ENCODE measurements around the gene IFNL4.
"Not testable (repeated sequence)": the region's sequence is repeated elsewhere in the genome, so short reads cannot be mapped to it uniquely, and the experiment has no call there.

IFNL4 gene

DNA sequence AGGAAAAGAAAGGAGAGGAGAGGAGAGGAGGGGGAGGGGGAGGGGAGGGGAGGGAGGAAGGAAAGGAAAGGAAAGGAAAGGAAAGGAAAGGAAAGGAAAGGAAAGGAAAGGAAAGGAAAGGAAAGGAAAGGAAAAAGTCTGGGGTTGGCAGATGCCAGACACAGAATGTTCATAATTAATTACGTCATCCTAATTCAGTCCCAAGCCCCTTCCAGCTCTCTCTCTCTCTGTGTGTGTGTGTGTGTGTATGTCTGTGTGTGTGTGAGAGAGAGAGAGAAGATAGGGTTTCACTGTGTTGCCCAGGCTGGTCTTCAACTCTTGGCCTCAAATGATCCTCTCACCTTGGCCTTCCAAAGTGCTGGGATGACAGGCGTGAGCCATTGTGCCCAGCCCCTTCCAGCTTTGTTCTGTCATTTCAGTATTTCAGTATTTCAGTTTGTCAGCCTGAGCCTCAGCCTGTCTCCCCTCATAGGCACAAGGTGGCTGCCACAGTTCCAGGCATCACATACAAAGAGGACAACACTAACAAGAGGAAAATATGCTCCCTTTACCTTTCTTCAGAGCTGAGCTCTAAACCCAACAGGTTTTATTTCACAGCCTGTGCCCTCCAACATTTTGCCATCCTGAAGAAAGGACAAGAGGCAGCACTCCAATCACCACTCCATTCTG lies 18.4 kb downstream of the IFNL4 start:
- in situ Hi-C loops (cut with HindIII; ENCODE audit: low pct_unique_long_range_greater_than_20kb, low sequenced_read_pairs): no loop called here
- TF ChIP-seq JUND (IDR thresholded peaks at IDR 0.05; ENCODE audit: low read depth): no peak
- DNase-seq (ENCODE audit: low read depth in 1 of 2, low spot score in 1 of 2): no peak

DNA sequence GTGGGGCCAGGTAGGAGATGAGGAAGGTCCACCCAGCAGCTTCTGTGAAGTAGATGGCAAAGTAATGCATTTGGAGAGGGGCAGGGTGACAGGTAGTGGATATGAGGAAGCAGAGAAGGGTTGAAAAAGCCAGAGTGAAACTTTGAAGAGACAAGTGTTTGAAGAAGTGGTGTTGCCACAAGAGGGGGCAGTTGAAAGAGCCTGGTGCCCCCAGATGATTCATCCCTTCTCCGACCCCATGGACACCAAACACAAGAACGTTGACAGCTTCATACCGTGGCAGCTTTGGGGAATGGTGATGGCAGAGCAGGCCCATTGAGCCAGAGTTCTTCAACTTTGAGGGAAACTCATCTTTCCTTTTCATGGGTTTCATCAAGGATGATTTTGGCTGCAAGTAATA lies 23.7 kb downstream of the IFNL4 start:
- no peak for DNase-seq (ENCODE audit: low read depth in 1 of 2, low spot score in 1 of 2)
- TF ChIP-seq JUND (IDR thresholded peaks at IDR 0.05; ENCODE audit: low read depth): no peak
- in situ Hi-C loops (cut with HindIII; ENCODE audit: low pct_unique_long_range_greater_than_20kb, low sequenced_read_pairs): no loop called here

DNA sequence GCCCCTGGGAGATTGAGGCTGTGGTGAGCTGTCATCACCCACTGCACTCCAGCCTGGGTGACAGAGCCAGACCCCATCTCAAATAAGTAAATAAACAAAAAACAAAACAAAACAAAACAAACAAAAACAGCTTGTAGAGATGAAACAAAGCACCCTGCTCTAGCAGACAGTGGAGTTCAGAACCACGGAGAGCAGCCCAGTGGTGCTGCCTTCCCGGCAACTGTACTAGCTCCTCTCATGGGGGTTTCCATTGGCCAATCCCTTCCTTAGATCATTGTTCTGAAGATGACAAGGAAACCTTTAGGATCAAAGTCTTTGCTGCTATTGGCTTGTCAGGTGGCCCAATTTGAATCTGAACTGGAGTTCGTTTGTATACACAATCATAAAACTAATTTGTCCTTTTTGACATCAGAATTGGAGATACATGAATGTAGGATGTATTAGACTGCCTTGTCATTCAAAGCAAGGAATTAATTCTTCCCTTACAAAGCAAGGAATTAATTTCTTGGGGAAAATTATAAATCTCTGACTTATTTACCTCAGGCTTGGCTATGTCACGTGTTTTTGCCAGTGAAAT lies 24.9 kb downstream of the IFNL4 start:
- in situ Hi-C loops (cut with HindIII; ENCODE audit: low pct_unique_long_range_greater_than_20kb, low sequenced_read_pairs): no loop called here
- DNase-seq (ENCODE audit: low read depth in 1 of 2, low spot score in 1 of 2): peak; percentile 58 to 64
- TF ChIP-seq JUND (IDR thresholded peaks at IDR 0.05; ENCODE audit: low read depth): no peak

DNA sequence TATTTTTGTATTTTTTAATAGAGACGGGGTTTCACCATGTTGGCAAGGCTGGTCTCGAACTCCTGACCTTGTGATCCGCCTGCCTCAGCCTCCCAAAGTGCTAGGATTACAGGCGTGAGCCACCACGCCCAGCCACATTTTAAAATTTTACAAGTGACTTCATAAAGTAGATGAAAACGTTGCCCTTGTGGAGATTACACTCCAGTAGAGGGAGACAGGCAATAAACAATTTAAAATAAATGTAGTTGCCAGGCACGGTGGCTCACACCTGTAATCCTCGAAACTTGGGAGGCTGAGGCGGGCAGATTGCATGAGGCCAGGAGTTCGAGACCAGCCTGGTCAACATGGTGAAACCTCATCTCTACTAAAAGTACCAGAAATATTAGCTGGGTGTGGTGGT lies 29.5 kb downstream of the IFNL4 start:
- peak in 1 of 2 experiments; percentile 23 for DNase-seq (ENCODE audit: low read depth in 1 of 2, low spot score in 1 of 2)
- in situ Hi-C loops (cut with HindIII; ENCODE audit: low pct_unique_long_range_greater_than_20kb, low sequenced_read_pairs): not testable (repeated sequence)

DNA sequence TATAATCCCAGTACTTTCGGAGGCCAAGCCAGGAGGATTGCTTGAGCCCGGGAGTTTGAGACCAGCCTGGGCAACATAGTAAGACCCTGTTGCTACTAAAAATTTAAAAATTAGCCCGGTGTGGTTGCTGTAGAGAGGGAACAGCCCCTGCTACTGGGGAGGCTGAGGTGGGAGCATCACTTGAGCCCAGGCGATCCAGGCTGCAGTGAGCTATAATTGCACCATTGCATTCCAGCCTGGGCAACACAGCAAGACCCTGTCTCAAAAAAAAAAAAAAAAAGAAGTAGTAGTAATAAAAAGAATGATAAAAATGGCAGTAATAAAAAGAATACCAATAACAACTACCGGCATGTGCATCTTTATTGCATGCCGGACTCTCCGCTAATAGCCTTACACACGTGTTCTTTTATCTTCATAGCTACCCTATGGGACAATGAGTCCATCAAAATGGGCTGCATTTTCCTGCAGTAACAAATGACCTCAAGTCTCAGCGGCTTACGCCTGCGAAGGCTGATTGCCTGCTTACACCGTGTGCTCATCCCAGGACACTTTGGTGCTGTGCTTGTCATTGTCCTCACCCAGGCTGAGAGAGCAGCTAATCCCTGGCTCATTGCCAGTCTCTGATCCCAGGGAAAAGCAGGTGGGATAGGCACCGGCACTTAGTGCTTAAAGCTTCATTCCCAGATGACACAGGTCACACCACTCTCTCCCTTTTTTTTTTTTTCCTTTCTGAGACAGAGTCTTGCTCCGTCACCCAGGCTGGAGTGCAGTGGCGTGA lies 30.2 kb downstream of the IFNL4 start:
- TF ChIP-seq JUND (IDR thresholded peaks at IDR 0.05; ENCODE audit: low read depth): no peak
- in situ Hi-C loops (cut with HindIII; ENCODE audit: low pct_unique_long_range_greater_than_20kb, low sequenced_read_pairs): no loop called here
- DNase-seq (ENCODE audit: low read depth in 1 of 2, low spot score in 1 of 2): no peak

DNA sequence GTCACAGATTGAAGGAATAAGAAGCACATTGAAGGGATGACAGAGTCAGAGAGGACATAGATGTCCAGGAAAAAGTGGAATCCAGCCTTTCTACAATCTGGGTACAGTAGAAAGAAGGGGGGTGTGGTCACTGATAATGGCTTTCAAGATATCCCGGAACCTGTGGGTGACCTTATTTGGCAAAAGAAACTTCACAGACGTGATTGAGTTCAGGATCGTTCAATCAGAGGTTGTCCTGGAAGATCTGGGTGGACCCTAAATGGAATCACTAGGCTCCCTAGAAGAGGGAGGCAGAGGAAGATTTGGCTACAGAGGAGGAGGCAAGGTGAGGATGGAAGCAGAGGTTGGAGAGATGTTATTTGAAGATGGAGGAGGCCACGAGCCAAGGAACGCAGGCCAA lies 31.6 kb downstream of the IFNL4 start:
- DNase-seq (ENCODE audit: low read depth in 1 of 2, low spot score in 1 of 2): no peak
- in situ Hi-C loops (cut with HindIII; ENCODE audit: low pct_unique_long_range_greater_than_20kb, low sequenced_read_pairs): no loop called here

DNA sequence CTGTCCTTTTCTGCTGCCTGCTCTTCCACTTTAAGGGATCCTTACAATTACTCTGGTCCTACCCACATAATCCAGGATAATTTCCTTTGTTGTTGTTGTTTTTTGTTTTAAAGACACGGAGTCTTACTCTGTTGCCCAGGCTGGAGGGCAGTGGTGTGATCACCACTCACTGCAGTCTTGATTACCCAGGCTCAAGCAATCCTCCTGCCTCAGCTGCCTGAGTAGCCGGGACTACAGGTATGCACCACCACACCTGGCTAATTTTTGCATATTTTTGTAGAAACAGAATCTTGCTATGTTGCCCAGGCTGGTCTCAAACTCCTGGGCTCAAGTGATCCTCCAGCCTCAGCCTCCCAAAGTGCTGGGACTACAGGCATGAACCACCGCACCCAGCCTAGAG lies 33.3 kb downstream of the IFNL4 start:
- in situ Hi-C loops (cut with HindIII; ENCODE audit: low pct_unique_long_range_greater_than_20kb, low sequenced_read_pairs): not testable (repeated sequence)

More for the DNA sequence above, 31.6 kb downstream of the IFNL4 start:
- TF ChIP-seq JUND (IDR thresholded peaks at IDR 0.05; ENCODE audit: low read depth): no peak

DNA sequence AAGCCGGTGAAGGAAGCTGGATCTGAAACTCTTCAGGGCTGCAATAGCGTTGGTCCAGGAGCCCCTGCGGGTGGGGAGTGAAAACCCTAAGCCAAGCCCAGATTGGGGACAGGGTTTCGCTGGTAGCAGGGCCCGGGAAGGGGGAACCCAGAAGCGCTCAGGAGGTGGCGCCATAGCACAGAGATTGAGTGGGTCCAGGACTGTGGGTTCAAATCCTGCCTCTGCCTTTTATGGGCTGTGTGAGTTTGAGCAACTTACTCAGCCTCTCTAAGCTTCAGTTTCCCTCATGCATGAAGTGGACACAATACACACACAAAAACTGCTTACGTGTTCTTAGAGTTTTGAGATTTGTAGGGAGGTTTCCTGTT lies 36.3 kb downstream of the IFNL4 start:
- no peak for TF ChIP-seq JUND (IDR thresholded peaks at IDR 0.05; ENCODE audit: low read depth)
- DNase-seq (ENCODE audit: low read depth in 1 of 2, low spot score in 1 of 2): no peak
- in situ Hi-C loops (cut with HindIII; ENCODE audit: low pct_unique_long_range_greater_than_20kb, low sequenced_read_pairs): no loop called here

More for the DNA sequence above, 33.3 kb downstream of the IFNL4 start:
- not testable (repeated sequence) for DNase-seq (ENCODE audit: low read depth in 1 of 2, low spot score in 1 of 2)

DNA sequence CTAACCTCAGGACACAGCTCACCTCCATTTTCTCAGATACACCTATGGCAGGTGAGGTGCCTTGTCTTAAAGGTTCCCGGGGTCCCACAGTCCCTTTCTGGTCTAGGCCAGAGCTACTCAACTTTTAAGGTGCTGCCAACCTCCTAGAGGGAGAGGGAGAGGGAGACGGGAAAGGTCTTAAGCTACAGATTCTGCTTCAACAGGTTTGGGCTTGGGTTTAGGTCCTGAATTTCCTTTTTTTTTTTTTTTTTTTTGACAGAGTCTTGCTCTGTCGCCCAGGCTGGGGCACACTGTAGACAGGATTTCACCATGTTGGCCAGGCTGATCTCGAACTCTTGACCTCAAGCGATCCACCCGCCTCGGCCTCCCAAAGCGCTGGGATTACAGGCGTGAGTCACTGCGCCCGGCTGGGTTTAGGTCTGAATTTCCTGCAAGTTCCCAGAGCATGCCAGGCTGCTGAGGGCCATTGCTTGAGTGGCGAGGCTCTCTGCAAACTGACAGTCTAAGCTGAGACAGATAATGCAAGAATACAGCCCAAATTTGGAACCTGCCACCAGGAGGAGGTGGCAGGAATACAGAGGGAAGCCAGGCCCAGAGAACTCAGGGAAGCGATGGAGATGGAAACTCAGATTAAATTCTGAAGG lies 36.8 kb downstream of the IFNL4 start:
- in situ Hi-C loops (cut with HindIII; ENCODE audit: low pct_unique_long_range_greater_than_20kb, low sequenced_read_pairs): no loop called here
- DNase-seq (ENCODE audit: low read depth in 1 of 2, low spot score in 1 of 2): no peak
- TF ChIP-seq JUND (IDR thresholded peaks at IDR 0.05; ENCODE audit: low read depth): no peak

DNA sequence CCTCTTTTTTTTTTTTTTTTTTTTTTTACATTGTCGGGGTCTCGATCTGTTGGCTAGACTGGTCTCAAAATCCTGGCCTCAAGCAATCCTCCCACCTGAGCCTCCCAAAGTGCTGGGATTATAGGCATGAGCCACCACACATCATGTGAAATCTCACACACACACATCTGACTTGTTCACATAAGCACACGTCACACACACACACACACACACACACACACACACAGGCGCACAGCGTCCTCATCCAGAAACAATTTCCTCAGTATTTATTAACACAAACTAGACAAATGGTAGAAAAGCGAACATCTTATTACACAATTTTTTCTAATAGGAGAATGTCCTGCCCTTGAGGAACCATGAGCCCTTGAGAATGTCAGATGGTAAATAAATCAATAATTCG lies 39.5 kb downstream of the IFNL4 start:
- no peak for TF ChIP-seq JUND (IDR thresholded peaks at IDR 0.05; ENCODE audit: low read depth)
- DNase-seq (ENCODE audit: low read depth in 1 of 2, low spot score in 1 of 2): no peak
- in situ Hi-C loops (cut with HindIII; ENCODE audit: low pct_unique_long_range_greater_than_20kb, low sequenced_read_pairs): no loop called here

DNA sequence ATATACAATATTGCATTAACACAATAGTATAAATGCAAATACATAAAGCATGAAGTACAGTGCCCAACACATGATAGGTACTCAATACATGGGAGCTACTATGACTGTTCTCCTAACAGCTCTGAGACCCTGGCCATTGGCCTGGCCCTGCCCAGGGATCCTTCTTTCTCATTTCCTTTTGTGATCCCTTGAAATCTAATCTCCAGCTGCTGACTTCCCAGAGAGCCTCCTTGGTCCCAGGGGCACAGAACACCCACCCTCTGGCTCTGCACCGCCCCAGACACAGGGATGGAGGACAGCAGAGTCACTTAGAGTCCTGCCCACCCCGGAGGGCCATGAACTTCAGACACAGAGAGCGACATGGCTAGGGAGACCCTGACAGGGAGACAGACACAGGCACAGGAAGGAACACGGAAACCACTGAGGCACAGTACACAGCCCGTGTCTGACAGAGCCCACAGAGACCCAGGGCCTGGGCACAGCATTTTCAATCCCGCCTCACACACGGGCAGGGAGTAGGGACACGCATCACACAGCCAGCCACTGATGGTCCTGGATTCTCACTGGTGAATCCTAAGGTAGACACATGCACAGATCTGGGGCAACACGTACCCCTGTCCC lies 40.4 kb downstream of the IFNL4 start:
- TF ChIP-seq JUND (IDR thresholded peaks at IDR 0.05; ENCODE audit: low read depth): no peak
- no peak for DNase-seq (ENCODE audit: low read depth in 1 of 2, low spot score in 1 of 2)

DNA sequence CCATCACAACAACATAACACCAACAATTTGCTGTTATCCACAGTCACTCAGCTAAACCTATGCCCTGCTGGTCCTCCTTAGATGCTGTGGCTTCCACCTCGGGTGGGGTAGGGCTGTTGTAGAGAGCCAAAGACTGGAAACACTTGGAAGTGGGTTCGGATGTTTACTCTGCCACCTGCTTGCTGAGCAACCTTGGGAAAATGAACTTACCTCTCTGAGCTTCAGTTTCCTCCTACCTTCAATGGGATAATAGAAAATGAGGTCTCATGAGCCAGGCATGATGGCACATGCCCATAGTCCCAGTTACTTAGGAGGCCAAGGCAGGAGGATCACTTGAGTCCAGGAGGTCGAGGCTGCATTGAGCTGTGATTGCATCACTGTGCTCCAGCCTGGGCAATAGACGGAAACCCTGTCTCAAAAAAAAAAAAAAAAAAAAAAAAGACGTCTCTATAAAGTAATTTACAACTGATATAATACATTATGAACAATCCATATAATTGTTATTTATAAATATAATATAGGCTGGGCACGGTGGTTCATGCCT lies 41.3 kb downstream of the IFNL4 start:
- in situ Hi-C loops (cut with HindIII; ENCODE audit: low pct_unique_long_range_greater_than_20kb, low sequenced_read_pairs): no loop called here

More for the DNA sequence above, 40.4 kb downstream of the IFNL4 start:
- in situ Hi-C loops (cut with HindIII; ENCODE audit: low pct_unique_long_range_greater_than_20kb, low sequenced_read_pairs): no loop called here

More for the DNA sequence above, 41.3 kb downstream of the IFNL4 start:
- TF ChIP-seq JUND (IDR thresholded peaks at IDR 0.05; ENCODE audit: low read depth): no peak
- no peak for DNase-seq (ENCODE audit: low read depth in 1 of 2, low spot score in 1 of 2)
